GM12878 (cell line): ENCODE data around the gene TRNT1. TPM values are rescaled to one million over a fixed set of nuclear protein-coding genes. Genes with fewer than 3 reads are reported as not detected.

Source experiments
- BCL3 ChIP-seq: IDR thresholded peaks from 2 replicates; pipeline ENCODE4 v1.6.1; 2011; ENCODE audit warnings: borderline replicate concordance, low read depth, mild to moderate bottlenecking, moderate library complexity, low read length; ENCODE audit not compliant: insufficient read depth, poor library complexity, severe bottlenecking
- CHD4 ChIP-seq: fragments of 200-600 bp; sonication (generic); IDR thresholded peaks from 2 replicates; pipeline ENCODE4 v1.6.1; 2016; ENCODE audit warnings: mild to moderate bottlenecking
- CREB1 ChIP-seq: IDR thresholded peaks from 2 replicates; pipeline ENCODE4 v1.6.1; 2012; ENCODE audit warnings: low read depth, mild to moderate bottlenecking, inconsistent platforms
- CUX1 ChIP-seq: IDR thresholded peaks from 2 replicates; pipeline ENCODE4 v1.6.1; 2012; ENCODE audit warnings: improper control_type of control experiment, low read depth, low read length; ENCODE audit not compliant: insufficient replicate concordance
- ELK1 ChIP-seq: IDR thresholded peaks from 2 replicates; pipeline ENCODE4 v1.6.1; 2012; ENCODE audit warnings: low read depth, low read length, improper control_type of control experiment
- IKZF1 ChIP-seq: fragments of 450-650 bp; conservative IDR thresholded peaks from 2 replicates; pipeline ENCODE4 v1.6.1; 2017; ENCODE audit warnings: antibody characterized with exemption, mild to moderate bottlenecking
- IKZF2 ChIP-seq, 2 experiments: fragments of 450-650 bp; IDR thresholded peaks; 2 replicates each; pipeline ENCODE4 v1.6.1; 2017; ENCODE audit warnings: mild to moderate bottlenecking in 2 of 2, moderate library complexity in 2 of 2
- MAX ChIP-seq: IDR thresholded peaks from 2 replicates; pipeline ENCODE4 v1.6.1; 2012; ENCODE audit warnings: low read depth, low read length, improper control_type of control experiment
- NFYA ChIP-seq: IDR thresholded peaks from 2 replicates; pipeline ENCODE4 v1.6.1; 2011; ENCODE audit warnings: low read depth, mild to moderate bottlenecking, low read length, improper control_type of control experiment, borderline replicate concordance
- NR2F1 ChIP-seq: fragments of 450-650 bp; conservative IDR thresholded peaks from 2 replicates; pipeline ENCODE4 v1.6.1; 2017; ENCODE audit warnings: mild to moderate bottlenecking
- RCOR1 ChIP-seq: conservative IDR thresholded peaks from 2 replicates; pipeline ENCODE4 v1.6.1; 2012; ENCODE audit warnings: low read depth, low read length, improper control_type of control experiment
- SPI1 ChIP-seq: IDR thresholded peaks from 2 replicates; pipeline ENCODE4 v1.6.1; 2011; ENCODE audit warnings: low read depth, mild to moderate bottlenecking, low read length, moderate library complexity, borderline replicate concordance; ENCODE audit not compliant: insufficient read depth
- SREBF2 ChIP-seq: IDR thresholded peaks from 2 replicates; pipeline ENCODE4 v1.6.1; 2012; ENCODE audit warnings: mild to moderate bottlenecking, low read length
- STAT3 ChIP-seq: IDR thresholded peaks from 2 replicates; pipeline ENCODE4 v1.6.1; 2011; ENCODE audit warnings: low read depth, low read length, improper control_type of control experiment
- ZNF24 ChIP-seq: fragments of 450-650 bp; IDR thresholded peaks from 2 replicates; pipeline ENCODE4 v1.6.1; 2017; ENCODE audit warnings: antibody characterized with exemption, mild to moderate bottlenecking
- ZNF687 ChIP-seq: fragments of 450-650 bp; IDR thresholded peaks from 2 replicates; pipeline ENCODE4 v1.6.1; 2017; ENCODE audit warnings: mild to moderate bottlenecking, moderate library complexity
- polyA plus RNA-seq, 11 experiments: library from polyadenylated mRNA; depleted of rRNA in 4 of 11; unstranded in 6 of 11; stranded (reverse) in 5 of 11; fragments of >200 nt; fragmentation: Nextera tagmentation in 4 of 11; fragmentation: Illumina TruSeq in 1 of 11; extraction: Ambion mirVana in 4 of 11; extraction: Trizol in 1 of 11; gene quantifications; 1 replicate in 1 of 11; 2 replicates in 10 of 11; pipeline versions ENCODE4 v1.2.1 to v1.2.3, GENCODE V29; 2011 to 2016; ENCODE audit warnings: inconsistent platforms in 2 of 11, missing spikeins in 2 of 11, low read depth in 1 of 11
- total RNA-seq, 4 experiments: library from RNA; depleted of rRNA in 3 of 4; stranded (reverse); fragments of >200 nt in 3 of 4; fragmentation: Illumina TruSeq in 1 of 4; extraction: Trizol in 1 of 4; gene quantifications; 2 replicates each; pipeline versions ENCODE4 v1.2.1 to v1.2.3, GENCODE V29; 2013 to 2021

TRNT1 gene
- total and polyA plus RNA-seq, 10 of the 15 experiments (the other 5 are each of a cell fraction or from before 2014, with no cell fraction given) = 28.6 to 54.9 (median 36.6) TPM

GRCh38 chr3:3126477-3127431 lies at the start of gene TRNT1 (continued):
- TF ChIP-seq ZNF687 (peak; percentile 59), MAX (peak; percentile 69; the same call in 1 of the 2 replicates), CREB1 (peak; percentile 94), BCL3 (no peak), IKZF1 (peak; percentile 89), NFYA (no peak), SPI1 (peak; percentile 65; the same call in 1 of the 2 replicates), NR2F1 (peak; percentile 76; the same call in 1 of the 2 replicates), ZNF24 (no peak), SREBF2 (no peak), IKZF2 (IDR thresholded peaks at IDR 0.05) (peak in 1 of 2 experiments; percentile 59; a peak in 1 of 4 replicates), RCOR1 (no peak), CHD4 (no peak), CUX1 (no peak), STAT3 (no peak), ELK1 (peak; percentile 68; the same call in 1 of the 2 replicates)
